ENCODE data around the gene SHOC1. TPM values are rescaled to one million over a fixed set of nuclear protein-coding genes. Genes with fewer than 3 reads are reported as not detected.

SHOC1 gene
- total RNA-seq, 2 donors from 2014 or later = 13.6 TPM; not detected in 1

DNA sequence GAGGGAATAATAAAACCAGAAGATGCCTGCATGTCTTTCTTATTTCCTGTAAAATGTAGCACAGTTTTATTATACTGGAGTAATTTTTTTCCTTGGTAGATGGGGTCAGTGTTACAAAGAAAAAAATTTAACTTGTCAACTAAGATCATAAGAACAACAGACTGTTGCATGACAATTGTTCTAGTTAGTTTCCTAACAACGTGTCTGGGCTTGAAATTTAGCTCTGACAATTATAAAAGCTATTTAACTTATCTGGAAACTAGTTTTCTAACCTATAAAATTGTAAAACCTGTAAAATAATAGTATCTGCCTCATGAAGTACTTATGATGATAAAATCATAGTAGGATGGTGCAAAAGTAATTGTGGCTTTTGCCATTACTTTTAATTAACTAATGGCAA lies 4.9 kb downstream of the SHOC1 start:
- H3K36me3 ChIP-seq = no peaks in the 10 kb centered on the region
- H3K9me3 ChIP-seq = no peaks in the 10 kb centered on the region
- DNase-seq (ENCODE audit: low spot score) = no peak
- H3K27me3 ChIP-seq (replicated peaks; ENCODE audit: insufficient read depth) = no peaks in the 10 kb centered on the region
- TF ChIP-seq POLR2A (IDR thresholded peaks at IDR 0.05) (no peak), POLR2AphosphoS5 (IDR thresholded peaks at IDR 0.05) (no peak)
- TF ChIP-seq, protein P1, sequence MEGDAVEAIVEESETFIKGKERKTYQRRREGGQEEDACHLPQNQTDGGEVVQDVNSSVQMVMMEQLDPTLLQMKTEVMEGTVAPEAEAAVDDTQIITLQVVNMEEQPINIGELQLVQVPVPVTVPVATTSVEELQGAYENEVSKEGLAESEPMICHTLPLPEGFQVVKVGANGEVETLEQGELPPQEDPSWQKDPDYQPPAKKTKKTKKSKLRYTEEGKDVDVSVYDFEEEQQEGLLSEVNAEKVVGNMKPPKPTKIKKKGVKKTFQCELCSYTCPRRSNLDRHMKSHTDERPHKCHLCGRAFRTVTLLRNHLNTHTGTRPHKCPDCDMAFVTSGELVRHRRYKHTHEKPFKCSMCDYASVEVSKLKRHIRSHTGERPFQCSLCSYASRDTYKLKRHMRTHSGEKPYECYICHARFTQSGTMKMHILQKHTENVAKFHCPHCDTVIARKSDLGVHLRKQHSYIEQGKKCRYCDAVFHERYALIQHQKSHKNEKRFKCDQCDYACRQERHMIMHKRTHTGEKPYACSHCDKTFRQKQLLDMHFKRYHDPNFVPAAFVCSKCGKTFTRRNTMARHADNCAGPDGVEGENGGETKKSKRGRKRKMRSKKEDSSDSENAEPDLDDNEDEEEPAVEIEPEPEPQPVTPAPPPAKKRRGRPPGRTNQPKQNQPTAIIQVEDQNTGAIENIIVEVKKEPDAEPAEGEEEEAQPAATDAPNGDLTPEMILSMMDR (IDR thresholded peaks at IDR 0.05) = no peak
- no peak overlapping the region for H3K4me3 ChIP-seq
- H3K4me1 ChIP-seq (replicated peaks) = no peaks in the 10 kb centered on the region
- H3K27ac ChIP-seq = no peak overlapping the region
- WGBS = 51% methylated on average over 1 of the region's 1 CpG
- intact Hi-C loops (cut with DNase I) = no loop called here

DNA sequence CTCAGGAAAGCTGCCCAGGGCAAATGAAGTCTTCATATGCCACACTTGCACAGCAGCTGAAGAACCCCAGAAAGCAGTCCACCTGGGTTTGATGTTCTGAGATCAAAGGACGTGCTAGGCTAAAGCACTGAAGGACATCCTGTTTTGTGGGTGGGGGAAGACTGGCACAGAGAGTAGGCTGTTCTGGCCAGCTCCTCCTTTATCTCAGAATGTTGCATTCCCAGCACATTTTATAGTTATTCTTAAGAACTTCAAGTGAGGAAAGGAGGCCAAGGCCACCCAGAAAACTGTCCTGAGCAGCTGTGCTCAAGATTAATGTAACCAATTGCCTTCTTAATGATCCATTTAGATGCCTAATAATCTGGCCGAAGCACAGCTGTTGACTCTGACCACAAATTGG lies 10.9 kb downstream of the SHOC1 start:
- WGBS = 51% methylated on average over 2 of the region's 2 CpGs
- Histone ChIP-seq H3K27ac (no peak overlapping the region), H3K27me3 (replicated peaks; ENCODE audit: insufficient read depth) (no peaks in the 10 kb centered on the region), H3K9me3 (no peaks in the 10 kb centered on the region), H3K4me3 (no peak overlapping the region), H3K4me1 (replicated peaks) (no peaks in the 10 kb centered on the region), H3K36me3 (no peaks in the 10 kb centered on the region)
- TF ChIP-seq, protein P1 (IDR thresholded peaks at IDR 0.05) = no peak
- TF ChIP-seq POLR2AphosphoS5 (IDR thresholded peaks at IDR 0.05) (no peak), POLR2A (IDR thresholded peaks at IDR 0.05) (no peak)
- intact Hi-C loops (cut with DNase I) = no loop called here
- DNase-seq (ENCODE audit: low spot score) = no peak

DNA sequence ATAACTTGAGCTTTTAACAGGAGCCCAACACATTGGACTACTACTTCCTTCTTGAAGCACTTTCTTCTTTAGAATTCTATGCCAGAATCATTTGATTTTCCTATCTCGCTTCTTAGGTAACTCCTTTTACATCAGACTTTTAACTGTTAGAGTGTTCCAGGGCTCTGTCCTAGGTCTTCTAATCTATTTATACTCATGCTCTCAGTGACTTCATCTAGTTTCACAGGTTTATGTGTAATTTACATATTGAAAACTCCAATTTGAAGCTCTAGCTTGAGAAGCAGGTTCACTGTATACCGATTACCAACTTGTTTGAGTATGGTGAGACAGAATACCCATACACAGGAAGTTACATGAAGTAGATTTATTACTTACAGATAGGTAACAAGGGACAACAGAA lies 11.3 kb downstream of the SHOC1 start:
- H3K27ac ChIP-seq = no peak overlapping the region
- 90% methylated on average over 2 of the region's 2 CpGs for WGBS
- H3K4me1 ChIP-seq (replicated peaks) = no peaks in the 10 kb centered on the region
- intact Hi-C loops (cut with DNase I) = no loop called here
- H3K4me3 ChIP-seq = no peak overlapping the region
- no peaks in the 10 kb centered on the region for H3K36me3 ChIP-seq
- TF ChIP-seq POLR2A (IDR thresholded peaks at IDR 0.05) (no peak), POLR2AphosphoS5 (IDR thresholded peaks at IDR 0.05) (no peak)
- TF ChIP-seq, protein P1 (IDR thresholded peaks at IDR 0.05) = no peak
- H3K9me3 ChIP-seq = no peaks in the 10 kb centered on the region
- DNase-seq (ENCODE audit: low spot score) = no peak
- H3K27me3 ChIP-seq (replicated peaks; ENCODE audit: insufficient read depth) = no peaks in the 10 kb centered on the region

DNA sequence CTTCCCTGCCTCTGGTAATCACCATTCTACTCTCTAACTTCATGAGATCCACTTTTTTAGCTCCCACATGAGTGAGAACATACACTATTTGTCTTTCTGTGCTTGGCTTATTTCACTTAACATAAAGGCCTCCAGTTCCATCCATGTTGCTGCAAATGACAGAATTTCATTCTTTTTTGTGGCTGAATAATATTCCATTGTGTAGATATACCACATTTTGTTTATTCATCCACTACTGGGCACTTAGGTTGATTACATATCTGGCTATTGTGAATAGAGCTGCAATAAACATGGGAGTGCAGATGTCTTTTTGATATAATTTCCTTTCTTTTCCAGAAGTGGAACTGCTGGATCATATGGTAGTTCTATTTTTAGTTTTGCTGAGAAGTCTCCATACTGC lies 28.7 kb downstream of the SHOC1 start:
- Histone ChIP-seq H3K27me3 (replicated peaks; ENCODE audit: insufficient read depth) (no peaks in the 10 kb centered on the region), H3K4me1 (replicated peaks) (no peaks in the 10 kb centered on the region), H3K36me3 (no peaks in the 10 kb centered on the region), H3K27ac (no peak overlapping the region), H3K9me3 (no peaks in the 10 kb centered on the region), H3K4me3 (no peak overlapping the region)
- no peak for DNase-seq (ENCODE audit: low spot score)
- intact Hi-C loops (cut with DNase I) = no loop called here
- TF ChIP-seq, protein P1 (IDR thresholded peaks at IDR 0.05) = no peak
- TF ChIP-seq POLR2AphosphoS5 (IDR thresholded peaks at IDR 0.05) (no peak), POLR2A (IDR thresholded peaks at IDR 0.05) (no peak)

DNA sequence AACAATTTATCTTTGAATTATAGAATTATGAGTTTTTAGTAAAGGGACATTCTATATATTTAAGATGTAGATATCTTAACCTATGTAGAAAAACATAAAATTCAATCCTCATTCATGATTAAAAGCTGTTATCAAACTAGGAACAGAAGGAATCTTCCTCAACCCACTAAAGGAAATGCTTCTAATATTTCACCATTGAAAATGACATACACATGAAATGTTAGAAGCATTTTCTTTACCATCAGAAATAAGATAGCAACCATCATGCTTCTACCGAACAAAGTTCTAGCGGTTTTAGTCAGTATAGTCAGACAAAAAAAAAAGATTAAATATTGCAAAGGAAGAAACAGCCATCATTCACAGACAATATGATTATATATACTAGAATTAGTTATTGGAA lies 32.2 kb downstream of the SHOC1 start:
- intact Hi-C loops (cut with DNase I) = no loop called here

More for the DNA sequence above, 32.2 kb downstream of the SHOC1 start:
- 57% methylated on average over 2 of the region's 2 CpGs for WGBS
- Histone ChIP-seq H3K4me1 (replicated peaks) (no peaks in the 10 kb centered on the region), H3K27me3 (replicated peaks; ENCODE audit: insufficient read depth) (no peaks in the 10 kb centered on the region), H3K9me3 (no peaks in the 10 kb centered on the region), H3K27ac (no peak overlapping the region), H3K36me3 (no peaks in the 10 kb centered on the region), H3K4me3 (no peak overlapping the region)
- no peak for TF ChIP-seq POLR2AphosphoS5 (IDR thresholded peaks at IDR 0.05)
- TF ChIP-seq, protein P1 (IDR thresholded peaks at IDR 0.05) = no peak
- TF ChIP-seq POLR2A (IDR thresholded peaks at IDR 0.05) = no peak
- DNase-seq (ENCODE audit: low spot score) = no peak
